ENCODE measurements around the gene SPI1.

Gene SPI1

DNA sequence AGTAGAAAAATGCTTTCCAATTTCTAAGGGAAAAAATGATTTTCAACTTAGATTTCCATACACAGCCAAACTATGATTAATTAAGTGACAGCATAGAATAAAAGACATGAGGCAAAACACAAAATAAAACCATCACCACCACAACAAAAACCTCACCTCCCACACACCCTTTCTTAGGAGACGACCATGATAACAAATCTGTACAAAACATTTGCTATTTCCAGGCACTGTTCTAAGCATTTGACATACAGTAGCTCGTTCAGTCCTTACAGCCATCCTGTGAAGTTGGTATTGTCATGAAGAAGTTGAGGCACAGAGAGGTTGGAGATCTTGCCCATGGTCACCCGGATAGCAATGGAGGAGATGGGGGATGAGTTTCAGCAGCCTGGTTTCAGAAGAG, 8.7 kb downstream of the SPI1 start:
- no peak for TF ChIP-seq ZFP3 (CRISPR knock-in tag; IDR thresholded peaks at IDR 0.05)
- no peak for TF ChIP-seq ZFP30 (CRISPR knock-in tag; IDR thresholded peaks at IDR 0.05)
- no peak for TF ChIP-seq ZC3H10 (CRISPR knock-in tag; IDR thresholded peaks at IDR 0.05)
- no peak for TF ChIP-seq ZNF70 (CRISPR knock-in tag; IDR thresholded peaks at IDR 0.05)
- no peak for TF ChIP-seq ISL1 (CRISPR knock-in tag; IDR thresholded peaks at IDR 0.05)
- no peak for TF ChIP-seq TCF4 (CRISPR knock-in tag; IDR thresholded peaks at IDR 0.05; ENCODE audit: borderline replicate concordance)
- TF ChIP-seq ZNF565 (CRISPR knock-in tag; conservative IDR thresholded peaks at IDR 0.05; ENCODE audit: low read depth), result no peak
- TF ChIP-seq TOX (CRISPR knock-in tag; IDR thresholded peaks at IDR 0.05; ENCODE audit: borderline replicate concordance), result no peak
- no peak for TF ChIP-seq OSR1 (CRISPR knock-in tag; IDR thresholded peaks at IDR 0.05)
- TF ChIP-seq ZNF8 (CRISPR knock-in tag; IDR thresholded peaks at IDR 0.05), result no peak
- TF ChIP-seq, protein P1, sequence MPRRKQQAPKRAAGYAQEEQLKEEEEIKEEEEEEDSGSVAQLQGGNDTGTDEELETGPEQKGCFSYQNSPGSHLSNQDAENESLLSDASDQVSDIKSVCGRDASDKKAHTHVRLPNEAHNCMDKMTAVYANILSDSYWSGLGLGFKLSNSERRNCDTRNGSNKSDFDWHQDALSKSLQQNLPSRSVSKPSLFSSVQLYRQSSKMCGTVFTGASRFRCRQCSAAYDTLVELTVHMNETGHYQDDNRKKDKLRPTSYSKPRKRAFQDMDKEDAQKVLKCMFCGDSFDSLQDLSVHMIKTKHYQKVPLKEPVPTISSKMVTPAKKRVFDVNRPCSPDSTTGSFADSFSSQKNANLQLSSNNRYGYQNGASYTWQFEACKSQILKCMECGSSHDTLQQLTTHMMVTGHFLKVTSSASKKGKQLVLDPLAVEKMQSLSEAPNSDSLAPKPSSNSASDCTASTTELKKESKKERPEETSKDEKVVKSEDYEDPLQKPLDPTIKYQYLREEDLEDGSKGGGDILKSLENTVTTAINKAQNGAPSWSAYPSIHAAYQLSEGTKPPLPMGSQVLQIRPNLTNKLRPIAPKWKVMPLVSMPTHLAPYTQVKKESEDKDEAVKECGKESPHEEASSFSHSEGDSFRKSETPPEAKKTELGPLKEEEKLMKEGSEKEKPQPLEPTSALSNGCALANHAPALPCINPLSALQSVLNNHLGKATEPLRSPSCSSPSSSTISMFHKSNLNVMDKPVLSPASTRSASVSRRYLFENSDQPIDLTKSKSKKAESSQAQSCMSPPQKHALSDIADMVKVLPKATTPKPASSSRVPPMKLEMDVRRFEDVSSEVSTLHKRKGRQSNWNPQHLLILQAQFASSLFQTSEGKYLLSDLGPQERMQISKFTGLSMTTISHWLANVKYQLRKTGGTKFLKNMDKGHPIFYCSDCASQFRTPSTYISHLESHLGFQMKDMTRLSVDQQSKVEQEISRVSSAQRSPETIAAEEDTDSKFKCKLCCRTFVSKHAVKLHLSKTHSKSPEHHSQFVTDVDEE (CRISPR knock-in tag; IDR thresholded peaks at IDR 0.05), result no peak
- no peak for ATAC-seq

- TF ChIP-seq ZNF565 (CRISPR knock-in tag; conservative IDR thresholded peaks at IDR 0.05; ENCODE audit: low read depth) (no peak), ZFP30 (CRISPR knock-in tag; IDR thresholded peaks at IDR 0.05) (no peak), ZNF8 (CRISPR knock-in tag; IDR thresholded peaks at IDR 0.05) (no peak), TCF4 (CRISPR knock-in tag; IDR thresholded peaks at IDR 0.05; ENCODE audit: borderline replicate concordance) (no peak), ESRRG (CRISPR knock-in tag; IDR thresholded peaks at IDR 0.05) (no peak), RARB (CRISPR knock-in tag; IDR thresholded peaks at IDR 0.05) (no peak), ARNTL (CRISPR knock-in tag; IDR thresholded peaks at IDR 0.05; ENCODE audit: borderline replicate concordance, low read depth) (no peak), SNAI2 (CRISPR knock-in tag; IDR thresholded peaks at IDR 0.05) (no peak), PATZ1 (CRISPR knock-in tag; IDR thresholded peaks at IDR 0.05; ENCODE audit: borderline replicate concordance) (no peak), BACH2 (CRISPR knock-in tag; IDR thresholded peaks at IDR 0.05; ENCODE audit: borderline replicate concordance) (no peak), ZC3H10 (CRISPR knock-in tag; IDR thresholded peaks at IDR 0.05) (no peak), PPARA (CRISPR knock-in tag; IDR thresholded peaks at IDR 0.05; ENCODE audit: borderline replicate concordance) (no peak), ISL1 (CRISPR knock-in tag; IDR thresholded peaks at IDR 0.05) (no peak), CSDC2 (CRISPR knock-in tag; IDR thresholded peaks at IDR 0.05) (no peak), GLIS3 (CRISPR knock-in tag; IDR thresholded peaks at IDR 0.05) (no peak)
- TF ChIP-seq, protein P2, sequence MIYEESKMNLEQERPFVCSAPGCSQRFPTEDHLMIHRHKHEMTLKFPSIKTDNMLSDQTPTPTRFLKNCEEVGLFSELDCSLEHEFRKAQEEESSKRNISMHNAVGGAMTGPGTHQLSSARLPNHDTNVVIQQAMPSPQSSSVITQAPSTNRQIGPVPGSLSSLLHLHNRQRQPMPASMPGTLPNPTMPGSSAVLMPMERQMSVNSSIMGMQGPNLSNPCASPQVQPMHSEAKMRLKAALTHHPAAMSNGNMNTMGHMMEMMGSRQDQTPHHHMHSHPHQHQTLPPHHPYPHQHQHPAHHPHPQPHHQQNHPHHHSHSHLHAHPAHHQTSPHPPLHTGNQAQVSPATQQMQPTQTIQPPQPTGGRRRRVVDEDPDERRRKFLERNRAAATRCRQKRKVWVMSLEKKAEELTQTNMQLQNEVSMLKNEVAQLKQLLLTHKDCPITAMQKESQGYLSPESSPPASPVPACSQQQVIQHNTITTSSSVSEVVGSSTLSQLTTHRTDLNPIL (CRISPR knock-in tag; IDR thresholded peaks at IDR 0.05; ENCODE audit: low read depth), result no peak
- TF ChIP-seq, protein P3, sequence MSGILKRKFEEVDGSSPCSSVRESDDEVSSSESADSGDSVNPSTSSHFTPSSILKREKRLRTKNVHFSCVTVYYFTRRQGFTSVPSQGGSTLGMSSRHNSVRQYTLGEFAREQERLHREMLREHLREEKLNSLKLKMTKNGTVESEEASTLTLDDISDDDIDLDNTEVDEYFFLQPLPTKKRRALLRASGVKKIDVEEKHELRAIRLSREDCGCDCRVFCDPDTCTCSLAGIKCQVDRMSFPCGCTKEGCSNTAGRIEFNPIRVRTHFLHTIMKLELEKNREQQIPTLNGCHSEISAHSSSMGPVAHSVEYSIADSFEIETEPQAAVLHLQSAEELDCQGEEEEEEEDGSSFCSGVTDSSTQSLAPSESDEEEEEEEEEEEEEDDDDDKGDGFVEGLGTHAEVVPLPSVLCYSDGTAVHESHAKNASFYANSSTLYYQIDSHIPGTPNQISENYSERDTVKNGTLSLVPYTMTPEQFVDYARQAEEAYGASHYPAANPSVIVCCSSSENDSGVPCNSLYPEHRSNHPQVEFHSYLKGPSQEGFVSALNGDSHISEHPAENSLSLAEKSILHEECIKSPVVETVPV (CRISPR knock-in tag; IDR thresholded peaks at IDR 0.05), result no peak
- TF ChIP-seq, protein P1 (CRISPR knock-in tag; IDR thresholded peaks at IDR 0.05), result no peak
- no peak for ATAC-seq
Measured at GRCh38 chr11:47366020-47366490, 12.3 kb downstream of the SPI1 start.

All from SK-N-SH treated with all-trans-retinoic acid at 6 μM for 48 hours (cell line).